GM12865 (cell line): ENCODE data around the gene USP10.

Experiments
- DNase-seq: peaks from one replicate; pipeline ENCODE4 v3.0.0; 2010; ENCODE audit warnings: low read depth
- H3K4me3 ChIP-seq: 2 replicates; pipeline ENCODE4 v1.5.1; 2011; ENCODE audit warnings: mild to moderate bottlenecking, low read depth, low read length, control low read depth
- CTCF ChIP-seq: IDR thresholded peaks from 2 replicates; pipeline ENCODE4 v1.5.1; 2011; ENCODE audit warnings: low read length, control low read depth, low read depth, inconsistent platforms; ENCODE audit not compliant: insufficient read depth; ENCODE audit errors: missing control alignments

Gene USP10

GRCh38 chr16:84768061-84768807 lies 68.4 kb downstream of the USP10 start:
- no peak overlapping the region for H3K4me3 ChIP-seq
- TF ChIP-seq CTCF: no peak
- no peak for DNase-seq

GRCh38 chr16:84768808-84769197 lies 69.0 kb downstream of the USP10 start:
- TF ChIP-seq CTCF: no peak
- DNase-seq: no peak
- H3K4me3 ChIP-seq: no peak overlapping the region

GRCh38 chr16:84769416-84769815 lies 69.6 kb downstream of the USP10 start:
- TF ChIP-seq CTCF: no peak

GRCh38 chr16:84773312-84773711 lies 73.5 kb downstream of the USP10 start:
- no peak for DNase-seq
- no peak for TF ChIP-seq CTCF
- no peak overlapping the region for H3K4me3 ChIP-seq

More at GRCh38 chr16:84769416-84769815, 69.6 kb downstream of the USP10 start:
- DNase-seq: no peak
- no peak overlapping the region for H3K4me3 ChIP-seq

GRCh38 chr16:84774810-84775209 lies 75.0 kb downstream of the USP10 start:
- no peak for DNase-seq
- TF ChIP-seq CTCF: no peak
- no peak overlapping the region for H3K4me3 ChIP-seq

GRCh38 chr16:84775262-84775810 lies 75.5 kb downstream of the USP10 start:
- no peak for DNase-seq
- H3K4me3 ChIP-seq: no peak overlapping the region
- no peak for TF ChIP-seq CTCF

GRCh38 chr16:84777435-84777834 lies 77.6 kb downstream of the USP10 start:
- no peak for TF ChIP-seq CTCF
- no peak for DNase-seq
- no peak overlapping the region for H3K4me3 ChIP-seq
